ENCODE data around the gene PI4KB.

Gene PI4KB

GRCh38 chr1:151327223-151327902 is at the start of gene PI4KB:
TSS of gene PI4KB (minus strand) at chr1:151327416. CDS start at chr1:151316481, 10,935 bp downstream.
- TF ChIP-seq POU6F1 (CRISPR knock-in tag; IDR thresholded peaks at IDR 0.05; ENCODE audit: borderline replicate concordance, low read depth) (peak; percentile 74; the same call in 1 of the 2 replicates), ZNF70 (CRISPR knock-in tag; IDR thresholded peaks at IDR 0.05) (no peak)
- peak; percentile 97 for ATAC-seq

GRCh38 chr1:151373196-151373595 is 46.0 kb upstream of the PI4KB start:
- no peak for TF ChIP-seq PATZ1 (CRISPR knock-in tag; IDR thresholded peaks at IDR 0.05; ENCODE audit: borderline replicate concordance)
- TF ChIP-seq ZNF565 (CRISPR knock-in tag; conservative IDR thresholded peaks at IDR 0.05; ENCODE audit: low read depth), result no peak
- TF ChIP-seq ZNF8 (CRISPR knock-in tag; IDR thresholded peaks at IDR 0.05), result no peak
- no peak for TF ChIP-seq OSR1 (CRISPR knock-in tag; IDR thresholded peaks at IDR 0.05)
- TF ChIP-seq CSRNP3 (CRISPR knock-in tag; IDR thresholded peaks at IDR 0.05), result no peak
- TF ChIP-seq ZFP30 (CRISPR knock-in tag; IDR thresholded peaks at IDR 0.05), result no peak
- TF ChIP-seq SNAI2 (CRISPR knock-in tag; IDR thresholded peaks at IDR 0.05), result no peak
- TF ChIP-seq ZC3H10 (CRISPR knock-in tag; IDR thresholded peaks at IDR 0.05), result no peak
- no peak for ATAC-seq

GRCh38 chr1:151372058-151372934 is 45.1 kb upstream of the PI4KB start, which contains the start of gene SELENBP1:
TSS of gene SELENBP1 (minus strand) at chr1:151372705. CDS start at chr1:151372641, 64 bp downstream.
- ATAC-seq, result peak; percentile 27
- TF ChIP-seq ZNF70 (CRISPR knock-in tag; IDR thresholded peaks at IDR 0.05) (no peak), PATZ1 (CRISPR knock-in tag; IDR thresholded peaks at IDR 0.05; ENCODE audit: borderline replicate concordance) (no peak), TOX (CRISPR knock-in tag; IDR thresholded peaks at IDR 0.05; ENCODE audit: borderline replicate concordance) (no peak), ESRRG (CRISPR knock-in tag; IDR thresholded peaks at IDR 0.05) (no peak), ZNF8 (CRISPR knock-in tag; IDR thresholded peaks at IDR 0.05) (no peak), OSR1 (CRISPR knock-in tag; IDR thresholded peaks at IDR 0.05) (no peak), POU6F1 (CRISPR knock-in tag; IDR thresholded peaks at IDR 0.05; ENCODE audit: borderline replicate concordance, low read depth) (no peak), RARB (CRISPR knock-in tag; IDR thresholded peaks at IDR 0.05) (no peak), PPARA (CRISPR knock-in tag; IDR thresholded peaks at IDR 0.05; ENCODE audit: borderline replicate concordance) (no peak), CSRNP3 (CRISPR knock-in tag; IDR thresholded peaks at IDR 0.05) (no peak), ZNF565 (CRISPR knock-in tag; conservative IDR thresholded peaks at IDR 0.05; ENCODE audit: low read depth) (no peak), BACH2 (CRISPR knock-in tag; IDR thresholded peaks at IDR 0.05; ENCODE audit: borderline replicate concordance) (no peak), CREB5 (CRISPR knock-in tag; IDR thresholded peaks at IDR 0.05; ENCODE audit: low read depth) (no peak), ZC3H10 (CRISPR knock-in tag; IDR thresholded peaks at IDR 0.05) (no peak), ARNTL (CRISPR knock-in tag; IDR thresholded peaks at IDR 0.05; ENCODE audit: borderline replicate concordance, low read depth) (no peak), TCF4 (CRISPR knock-in tag; IDR thresholded peaks at IDR 0.05; ENCODE audit: borderline replicate concordance) (no peak)
